Ishikawa (cell line): Measurements from ENCODE around the gene DMD.

Experiments
- CEBPB ChIP-seq: IDR thresholded peaks from 2 replicates; pipeline ENCODE4 v1.6.1; 2012
- CREB1 ChIP-seq: IDR thresholded peaks from 2 replicates; pipeline ENCODE4 v1.6.1; 2012; ENCODE audit warnings: low read depth
- EGR1 ChIP-seq: IDR thresholded peaks from 2 replicates; pipeline ENCODE4 v1.6.1; 2012
- EP300 ChIP-seq: IDR thresholded peaks from 2 replicates; pipeline ENCODE4 v1.6.1; 2012; ENCODE audit warnings: borderline replicate concordance
- FOXM1 ChIP-seq: IDR thresholded peaks from 2 replicates; pipeline ENCODE4 v1.6.1; 2012; ENCODE audit warnings: low read depth, borderline replicate concordance
- NFIC ChIP-seq: IDR thresholded peaks from 2 replicates; pipeline ENCODE4 v1.6.1; 2012
- RAD21 ChIP-seq: IDR thresholded peaks from 2 replicates; pipeline ENCODE4 v1.6.1; 2012; ENCODE audit warnings: low read depth
- TAF1 ChIP-seq: IDR thresholded peaks from 2 replicates; pipeline ENCODE4 v1.6.1; 2012; ENCODE audit warnings: low read depth, mild to moderate bottlenecking
- TCF12 ChIP-seq: IDR thresholded peaks from 2 replicates; pipeline ENCODE4 v1.6.1; 2012; ENCODE audit warnings: low read depth
- TEAD4 ChIP-seq: IDR thresholded peaks from 2 replicates; pipeline ENCODE4 v1.6.1; 2012
- YY1 ChIP-seq: IDR thresholded peaks from 2 replicates; pipeline ENCODE4 v1.6.1; 2012; ENCODE audit warnings: low read depth
- ZBTB7A ChIP-seq: IDR thresholded peaks from 2 replicates; pipeline ENCODE4 v1.6.1; 2012; ENCODE audit warnings: low read depth
- TF ChIP-seq, protein P1 (sequence below): IDR thresholded peaks from 2 replicates; pipeline ENCODE4 v1.6.1; 2012
- TF ChIP-seq, protein P2 (sequence below): IDR thresholded peaks from 2 replicates; pipeline ENCODE4 v1.6.1; 2012; ENCODE audit warnings: low read depth, mild to moderate bottlenecking
- TF ChIP-seq, protein P3 (sequence below): IDR thresholded peaks from 2 replicates; pipeline ENCODE4 v1.6.1; 2012

The DMD gene

DNA sequence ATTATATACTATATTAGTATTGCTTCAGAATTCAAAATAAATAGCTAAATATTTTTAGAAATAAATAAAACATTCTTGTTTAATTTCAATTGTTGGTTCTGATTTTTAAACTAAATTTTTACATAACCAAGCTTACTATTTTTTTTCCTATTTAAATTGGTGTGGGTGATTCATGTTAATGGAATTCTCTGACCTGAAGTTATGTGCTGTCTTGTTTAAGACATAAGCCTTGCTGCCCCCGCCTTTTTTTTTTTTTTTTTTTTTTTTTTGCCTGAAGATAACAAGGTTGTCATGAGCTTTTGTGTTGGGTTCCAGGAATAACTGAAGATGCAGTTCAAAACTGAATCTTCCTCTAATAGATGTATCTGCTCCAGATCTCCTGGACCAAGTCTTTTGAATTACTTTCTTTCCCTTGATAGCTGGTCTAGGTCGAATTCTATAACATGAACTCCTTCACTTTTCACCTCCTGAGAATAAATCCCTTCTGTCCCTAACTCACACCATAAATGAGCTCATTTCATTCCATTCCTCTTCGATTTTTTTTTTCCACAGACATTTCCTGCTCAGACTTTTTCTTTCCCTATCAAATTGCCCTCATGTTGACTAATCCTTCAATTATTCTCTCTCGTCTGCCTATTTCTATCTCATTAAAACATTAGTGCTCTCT is 1878.1 kb downstream of the DMD start:
- TF ChIP-seq, protein P1, sequence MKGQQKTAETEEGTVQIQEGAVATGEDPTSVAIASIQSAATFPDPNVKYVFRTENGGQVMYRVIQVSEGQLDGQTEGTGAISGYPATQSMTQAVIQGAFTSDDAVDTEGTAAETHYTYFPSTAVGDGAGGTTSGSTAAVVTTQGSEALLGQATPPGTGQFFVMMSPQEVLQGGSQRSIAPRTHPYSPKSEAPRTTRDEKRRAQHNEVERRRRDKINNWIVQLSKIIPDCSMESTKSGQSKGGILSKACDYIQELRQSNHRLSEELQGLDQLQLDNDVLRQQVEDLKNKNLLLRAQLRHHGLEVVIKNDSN: no peak
- TF ChIP-seq TAF1: no peak
- TF ChIP-seq TCF12: no peak
- no peak for TF ChIP-seq TEAD4
- no peak for TF ChIP-seq EGR1
- TF ChIP-seq FOXM1: no peak
- TF ChIP-seq RAD21: no peak
- no peak for TF ChIP-seq YY1
- TF ChIP-seq EP300: no peak
- TF ChIP-seq ZBTB7A: no peak
- TF ChIP-seq NFIC: no peak
- TF ChIP-seq CREB1: no peak

DNA sequence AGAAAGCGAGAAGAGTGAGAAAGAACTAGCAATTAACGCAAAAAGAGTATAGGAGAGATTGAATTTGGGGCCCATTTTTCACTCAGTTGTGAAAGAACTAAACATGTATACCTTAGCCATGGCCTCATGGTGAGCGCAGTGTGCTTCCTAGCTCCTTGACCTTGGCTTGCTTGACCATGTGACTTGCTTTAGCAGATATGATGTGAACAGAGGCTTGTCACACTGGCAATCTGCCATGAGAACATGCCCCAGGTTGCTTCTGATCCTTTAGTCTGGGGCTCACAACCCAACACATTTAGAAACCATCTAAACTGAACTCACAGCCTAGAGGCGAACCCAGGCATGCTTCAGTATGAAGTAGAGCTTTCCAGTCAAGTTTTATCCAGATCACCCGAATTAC is 1879.4 kb downstream of the DMD start:
- TF ChIP-seq RAD21: no peak
- TF ChIP-seq TCF12: no peak
- TF ChIP-seq ZBTB7A: no peak
- TF ChIP-seq, protein P2, sequence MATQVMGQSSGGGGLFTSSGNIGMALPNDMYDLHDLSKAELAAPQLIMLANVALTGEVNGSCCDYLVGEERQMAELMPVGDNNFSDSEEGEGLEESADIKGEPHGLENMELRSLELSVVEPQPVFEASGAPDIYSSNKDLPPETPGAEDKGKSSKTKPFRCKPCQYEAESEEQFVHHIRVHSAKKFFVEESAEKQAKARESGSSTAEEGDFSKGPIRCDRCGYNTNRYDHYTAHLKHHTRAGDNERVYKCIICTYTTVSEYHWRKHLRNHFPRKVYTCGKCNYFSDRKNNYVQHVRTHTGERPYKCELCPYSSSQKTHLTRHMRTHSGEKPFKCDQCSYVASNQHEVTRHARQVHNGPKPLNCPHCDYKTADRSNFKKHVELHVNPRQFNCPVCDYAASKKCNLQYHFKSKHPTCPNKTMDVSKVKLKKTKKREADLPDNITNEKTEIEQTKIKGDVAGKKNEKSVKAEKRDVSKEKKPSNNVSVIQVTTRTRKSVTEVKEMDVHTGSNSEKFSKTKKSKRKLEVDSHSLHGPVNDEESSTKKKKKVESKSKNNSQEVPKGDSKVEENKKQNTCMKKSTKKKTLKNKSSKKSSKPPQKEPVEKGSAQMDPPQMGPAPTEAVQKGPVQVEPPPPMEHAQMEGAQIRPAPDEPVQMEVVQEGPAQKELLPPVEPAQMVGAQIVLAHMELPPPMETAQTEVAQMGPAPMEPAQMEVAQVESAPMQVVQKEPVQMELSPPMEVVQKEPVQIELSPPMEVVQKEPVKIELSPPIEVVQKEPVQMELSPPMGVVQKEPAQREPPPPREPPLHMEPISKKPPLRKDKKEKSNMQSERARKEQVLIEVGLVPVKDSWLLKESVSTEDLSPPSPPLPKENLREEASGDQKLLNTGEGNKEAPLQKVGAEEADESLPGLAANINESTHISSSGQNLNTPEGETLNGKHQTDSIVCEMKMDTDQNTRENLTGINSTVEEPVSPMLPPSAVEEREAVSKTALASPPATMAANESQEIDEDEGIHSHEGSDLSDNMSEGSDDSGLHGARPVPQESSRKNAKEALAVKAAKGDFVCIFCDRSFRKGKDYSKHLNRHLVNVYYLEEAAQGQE: no peak
- TF ChIP-seq NFIC: no peak
- TF ChIP-seq, protein P1: no peak

DNA sequence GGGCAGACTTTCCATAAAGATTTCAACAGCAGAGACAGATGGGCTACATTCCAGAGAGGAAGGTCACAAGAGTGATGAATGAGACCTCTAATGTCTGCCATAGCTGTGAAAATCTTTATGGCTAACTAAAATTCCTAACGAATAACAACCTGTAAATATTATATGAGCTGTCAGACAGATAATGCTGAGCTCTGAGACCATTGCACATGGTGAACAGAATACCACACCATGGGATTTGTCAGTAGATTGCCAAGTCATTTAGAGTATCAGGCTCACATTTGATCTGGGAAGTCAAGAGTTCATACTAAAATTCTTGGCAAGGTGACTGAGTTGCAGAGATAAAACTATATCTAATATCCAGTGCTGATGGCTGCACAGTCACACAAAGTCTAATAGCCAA is 1880.3 kb downstream of the DMD start:
- TF ChIP-seq EGR1 (no peak), TCF12 (no peak), EP300 (no peak), NFIC (no peak), TAF1 (no peak), YY1 (no peak), ZBTB7A (no peak), TEAD4 (no peak), CEBPB (no peak), CREB1 (no peak), RAD21 (no peak), FOXM1 (no peak)
- TF ChIP-seq, protein P3, sequence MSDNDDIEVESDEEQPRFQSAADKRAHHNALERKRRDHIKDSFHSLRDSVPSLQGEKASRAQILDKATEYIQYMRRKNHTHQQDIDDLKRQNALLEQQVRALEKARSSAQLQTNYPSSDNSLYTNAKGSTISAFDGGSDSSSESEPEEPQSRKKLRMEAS: no peak
- TF ChIP-seq, protein P1: no peak
- TF ChIP-seq, protein P2: no peak

- no peak for TF ChIP-seq CEBPB
- TF ChIP-seq TAF1: no peak
- TF ChIP-seq NFIC: no peak
- no peak for TF ChIP-seq TCF12
- TF ChIP-seq EP300: no peak
- TF ChIP-seq, protein P1: no peak
- TF ChIP-seq YY1: no peak
- no peak for TF ChIP-seq ZBTB7A
- TF ChIP-seq CREB1: no peak
- no peak for TF ChIP-seq FOXM1
- TF ChIP-seq TEAD4: no peak
- TF ChIP-seq, protein P2: no peak
- TF ChIP-seq EGR1: no peak
- TF ChIP-seq, protein P3: no peak
- TF ChIP-seq RAD21: no peak
Measured at GRCh38 chrX:31329298-31329697, 1882.1 kb downstream of the DMD start.
